ES-I3 (cell line): ENCODE results near the gene MMD.

Source experiments
- H3K36me3 ChIP-seq: 2 replicates; pipeline ENCODE4 v1.6.1; 2013; ENCODE audit warnings: mild to moderate bottlenecking, low read length, control low read depth, moderate library complexity; ENCODE audit not compliant: insufficient read depth
- H3K4me1 ChIP-seq: 2 replicates; pipeline ENCODE4 v1.6.1; 2013; ENCODE audit warnings: mild to moderate bottlenecking, control low read depth, low read length; ENCODE audit not compliant: insufficient read depth
- H3K9ac ChIP-seq: 2 replicates; pipeline ENCODE4 v1.6.1; 2013; ENCODE audit warnings: low read depth, mild to moderate bottlenecking, low read length, moderate library complexity
- H3K9me3 ChIP-seq: 2 replicates; pipeline ENCODE4 v1.6.1; 2013; ENCODE audit warnings: mild to moderate bottlenecking, low read length, moderate library complexity; ENCODE audit not compliant: control insufficient read depth, insufficient read depth

The MMD gene

GRCh38 chr17:55420067-55420775 is 1.4 kb downstream of the MMD start:
- Histone ChIP-seq H3K4me1 (peaks cover 7% of the 10 kb centered on the region), H3K36me3 (no peaks in the 10 kb centered on the region), H3K9ac (peak overlapping the region; percentile 95), H3K9me3 (peaks cover 4% of the 10 kb centered on the region; the same call in 1 of the 2 replicates)

- peaks cover 7% of the 10 kb centered on the region for H3K4me1 ChIP-seq
- H3K9me3 ChIP-seq, result peaks cover 4% of the 10 kb centered on the region; the same call in 1 of the 2 replicates
- no peaks in the 10 kb centered on the region for H3K36me3 ChIP-seq
- no peak overlapping the region for H3K9ac ChIP-seq
These were observed 3.0 kb downstream of the MMD start for GRCh38 chr17:55418369-55419268.

GRCh38 chr17:55417411-55418268 is 4.0 kb downstream of the MMD start:
- Histone ChIP-seq H3K9me3 (peaks cover 4% of the 10 kb centered on the region; the same call in 1 of the 2 replicates), H3K4me1 (peaks cover 7% of the 10 kb centered on the region), H3K36me3 (no peaks in the 10 kb centered on the region), H3K9ac (no peak overlapping the region)

GRCh38 chr17:55416470-55417052 is 5.1 kb downstream of the MMD start:
- no peak overlapping the region for H3K9ac ChIP-seq
- H3K4me1 ChIP-seq, result peaks cover 7% of the 10 kb centered on the region
- H3K9me3 ChIP-seq, result peaks cover 4% of the 10 kb centered on the region; the same call in 1 of the 2 replicates
- H3K36me3 ChIP-seq, result 0 out of 2 replicates have a peak, but pooled peaks cover 2% of the 10 kb centered on the region

GRCh38 chr17:55416000-55416399 is 5.6 kb downstream of the MMD start:
- H3K4me1 ChIP-seq, result peaks cover 7% of the 10 kb centered on the region
- H3K9me3 ChIP-seq, result peaks cover 4% of the 10 kb centered on the region; the same call in 1 of the 2 replicates
- H3K9ac ChIP-seq, result no peak overlapping the region
- H3K36me3 ChIP-seq, result 0 out of 2 replicates have a peak, but pooled peaks cover 4% of the 10 kb centered on the region

GRCh38 chr17:55414983-55415382 is 6.7 kb downstream of the MMD start:
- Histone ChIP-seq H3K36me3 (peaks cover 11% of the 10 kb centered on the region), H3K4me1 (peaks cover 3% of the 10 kb centered on the region), H3K9me3 (peaks cover 4% of the 10 kb centered on the region; the same call in 1 of the 2 replicates), H3K9ac (no peak overlapping the region)

GRCh38 chr17:55413825-55414489 is 7.7 kb downstream of the MMD start:
- Histone ChIP-seq H3K9ac (no peak overlapping the region), H3K36me3 (peaks cover 18% of the 10 kb centered on the region), H3K9me3 (peaks cover 4% of the 10 kb centered on the region; the same call in 1 of the 2 replicates), H3K4me1 (no peaks in the 10 kb centered on the region)

GRCh38 chr17:55411463-55411855 is 10.2 kb downstream of the MMD start:
- Histone ChIP-seq H3K9me3 (no peaks in the 10 kb centered on the region), H3K36me3 (peaks cover 27% of the 10 kb centered on the region), H3K4me1 (no peaks in the 10 kb centered on the region), H3K9ac (no peak overlapping the region)

GRCh38 chr17:55410722-55411462 is 10.7 kb downstream of the MMD start:
- no peaks in the 10 kb centered on the region for H3K4me1 ChIP-seq
- H3K9me3 ChIP-seq, result no peaks in the 10 kb centered on the region
- H3K9ac ChIP-seq, result no peak overlapping the region
- peaks cover 31% of the 10 kb centered on the region for H3K36me3 ChIP-seq

GRCh38 chr17:55409030-55409800 is 12.4 kb downstream of the MMD start:
- Histone ChIP-seq H3K4me1 (no peaks in the 10 kb centered on the region), H3K36me3 (peaks cover 36% of the 10 kb centered on the region), H3K9ac (no peak overlapping the region), H3K9me3 (no peaks in the 10 kb centered on the region)

- peaks cover 36% of the 10 kb centered on the region for H3K36me3 ChIP-seq
These were observed 13.7 kb downstream of the MMD start for GRCh38 chr17:55407641-55408566.

More at GRCh38 chr17:55407641-55408566, 13.7 kb downstream of the MMD start:
- Histone ChIP-seq H3K9ac (no peak overlapping the region), H3K9me3 (no peaks in the 10 kb centered on the region), H3K4me1 (no peaks in the 10 kb centered on the region)
